Measurements from ENCODE around the gene STXBP4.

STXBP4 gene

DNA sequence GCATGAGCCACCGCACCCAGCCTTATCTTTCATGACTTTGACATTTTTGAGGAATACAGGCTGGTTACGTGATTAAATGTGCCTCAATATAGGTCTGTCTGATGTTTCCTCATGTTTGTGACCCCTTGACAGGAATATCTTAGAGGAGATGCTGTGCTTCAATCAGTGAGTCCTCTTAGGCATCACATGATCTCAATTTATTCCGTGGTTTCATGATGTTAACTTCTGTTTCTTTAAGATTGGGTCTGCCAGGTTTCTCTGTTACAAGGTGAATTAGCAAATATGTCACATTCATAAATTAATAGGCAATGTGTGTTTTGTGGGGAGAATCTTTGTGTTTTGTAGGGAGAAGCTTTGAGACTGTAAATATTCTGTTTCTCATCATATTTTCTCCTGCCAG, 3.3 kb downstream of the STXBP4 start:
- no peak for DNase-seq (ENCODE audit: low spot score)

DNA sequence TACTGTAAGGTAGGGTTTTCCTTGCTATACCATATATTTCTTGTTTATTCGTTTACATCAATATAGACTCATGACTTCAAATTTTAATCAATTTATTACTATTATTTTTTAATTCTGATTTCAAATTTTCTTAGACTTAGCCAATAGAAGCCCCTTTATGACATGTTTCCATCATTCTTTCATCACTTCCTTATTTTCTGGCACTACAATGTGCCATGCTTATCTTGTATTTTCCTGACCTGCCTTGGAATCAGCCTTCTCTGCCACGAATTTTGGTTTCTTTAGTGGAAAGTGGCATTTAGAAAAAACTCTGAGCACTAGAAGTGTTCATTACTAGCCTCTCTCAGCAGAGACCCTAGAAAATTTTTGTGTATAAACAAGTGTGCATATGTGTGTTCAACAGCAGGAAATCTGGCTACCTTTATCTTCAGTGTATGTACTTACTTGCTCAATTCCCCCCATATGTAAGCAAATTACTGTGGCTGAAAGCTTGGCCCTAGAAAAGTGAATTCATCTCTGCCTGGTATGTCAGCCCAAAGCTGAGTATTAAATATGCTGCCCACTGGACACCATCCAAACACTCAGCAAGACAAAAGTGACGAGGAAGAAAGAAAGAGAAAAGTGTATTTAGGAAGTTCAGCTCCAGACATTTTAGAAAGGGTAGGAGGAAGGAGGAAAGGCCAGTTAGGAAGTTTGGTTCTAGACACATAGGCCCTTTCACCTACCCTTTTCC, 4.0 kb downstream of the STXBP4 start:
- no peak for DNase-seq (ENCODE audit: low spot score)

DNA sequence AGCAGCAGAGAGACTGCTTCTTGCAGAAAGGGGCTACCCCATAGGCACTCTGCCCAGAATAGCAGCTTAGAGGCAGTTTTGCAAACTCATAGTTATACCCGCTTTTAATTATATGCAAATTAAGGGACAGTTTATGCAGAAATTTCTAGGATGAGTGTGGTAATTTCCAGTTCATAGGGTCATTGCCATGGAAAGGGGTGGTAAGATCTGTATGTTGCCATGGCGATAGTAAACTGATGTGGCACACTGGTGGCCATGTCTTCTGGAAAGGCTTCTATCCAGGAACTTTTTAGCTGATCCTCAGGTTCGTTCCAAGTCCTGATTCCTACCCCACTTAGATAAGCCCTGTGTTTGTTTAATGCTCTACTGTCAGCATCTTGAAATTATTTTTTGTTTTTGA, 6.2 kb downstream of the STXBP4 start:
- no peak for DNase-seq (ENCODE audit: low spot score)

DNA sequence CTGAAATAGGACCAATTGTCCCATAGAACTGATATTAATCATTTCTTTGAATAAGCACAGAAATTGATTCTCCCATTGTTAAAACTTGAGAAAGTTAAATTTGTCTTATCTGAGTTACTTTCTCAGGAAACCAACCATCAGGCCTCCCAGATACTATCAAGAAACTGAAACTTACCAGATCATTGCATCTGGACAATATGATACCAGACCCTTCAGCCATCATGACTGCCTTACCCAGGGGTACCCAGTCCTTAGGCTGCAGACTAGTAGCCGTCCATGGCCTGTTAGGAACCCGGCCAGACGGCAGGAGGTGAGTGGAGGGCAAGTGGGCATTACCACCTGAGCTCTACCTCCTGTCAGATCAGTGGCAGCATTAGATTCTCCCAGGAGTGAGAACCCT, 7.8 kb downstream of the STXBP4 start:
- DNase-seq (ENCODE audit: low spot score), result no peak

DNA sequence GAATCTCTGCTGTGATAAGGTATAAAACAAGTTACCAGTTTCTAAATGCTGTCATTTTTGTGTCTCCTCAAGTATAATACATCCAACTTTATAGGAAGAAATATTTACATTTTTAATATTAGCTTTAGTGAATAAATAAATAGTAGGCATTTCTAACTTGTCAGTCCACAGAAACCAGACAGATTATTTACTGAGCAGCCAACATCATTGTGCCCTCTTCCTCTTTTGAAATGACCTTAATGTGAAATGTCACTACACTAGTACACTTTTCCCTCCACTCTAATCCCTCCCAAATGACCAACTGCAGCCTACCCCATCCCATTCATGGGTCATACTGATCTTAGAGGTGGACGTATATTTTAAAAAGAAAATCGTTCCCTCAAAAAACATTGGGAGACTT, 9.2 kb downstream of the STXBP4 start:
- DNase-seq (ENCODE audit: low spot score), result no peak

DNA sequence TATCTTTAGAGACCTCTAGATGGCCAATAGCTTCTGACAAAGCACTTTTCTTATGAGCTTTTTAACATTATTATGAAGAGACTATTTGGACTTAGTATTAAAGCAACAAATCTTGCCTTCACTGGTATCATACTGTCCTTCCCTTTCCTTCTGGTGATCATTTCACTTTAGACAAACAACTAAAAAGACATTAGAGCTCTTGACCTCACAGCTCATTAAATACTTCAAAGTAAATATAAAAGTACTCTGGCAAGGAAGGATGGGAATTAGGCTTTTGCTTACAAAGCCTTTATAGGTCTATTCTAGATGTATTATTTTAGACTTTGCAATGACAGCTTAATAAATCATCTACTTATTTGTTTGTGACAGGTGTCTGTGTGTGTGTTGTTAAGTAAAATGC, 11.1 kb downstream of the STXBP4 start:
- no peak for DNase-seq (ENCODE audit: low spot score)

DNA sequence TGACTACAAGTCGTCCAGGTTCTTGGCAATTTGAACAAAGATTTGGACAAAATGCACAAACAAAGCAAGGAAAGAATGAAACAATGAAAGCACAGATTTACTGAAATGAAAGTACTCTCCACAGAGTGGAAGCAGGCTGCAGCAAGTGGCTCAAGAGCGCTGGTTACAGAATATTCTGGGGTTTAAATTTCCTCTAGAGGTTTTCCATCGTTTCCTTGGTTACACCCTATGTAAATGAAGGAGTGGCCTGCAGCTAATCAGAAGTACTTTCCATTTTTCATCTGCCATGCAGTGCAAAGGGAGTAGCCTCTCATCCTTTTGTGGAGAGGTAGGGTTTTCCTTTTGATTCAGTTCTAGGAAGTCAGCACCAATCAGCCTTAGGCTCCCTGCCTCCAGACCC, 11.8 kb downstream of the STXBP4 start:
- no peak for DNase-seq (ENCODE audit: low spot score)

DNA sequence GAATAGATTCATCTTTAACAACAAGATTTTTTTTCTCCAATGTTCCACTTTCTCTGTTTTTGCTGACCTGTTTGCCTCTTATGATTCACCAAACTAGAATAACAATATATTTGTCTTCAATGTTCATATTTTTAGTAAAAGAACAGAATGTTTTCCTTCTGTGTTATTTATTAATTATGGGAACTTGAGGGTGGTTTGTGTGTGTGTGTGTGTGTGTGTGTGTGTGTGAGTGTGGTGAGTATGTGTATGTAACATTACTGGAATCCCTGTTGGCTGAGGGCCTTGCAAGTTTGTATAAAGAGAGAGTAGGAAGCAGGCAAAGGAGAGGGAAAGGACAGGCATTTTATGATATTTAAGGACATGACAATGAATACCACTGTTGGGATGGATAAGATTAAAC, 13.8 kb downstream of the STXBP4 start:
- no peak for DNase-seq (ENCODE audit: low spot score)

DNA sequence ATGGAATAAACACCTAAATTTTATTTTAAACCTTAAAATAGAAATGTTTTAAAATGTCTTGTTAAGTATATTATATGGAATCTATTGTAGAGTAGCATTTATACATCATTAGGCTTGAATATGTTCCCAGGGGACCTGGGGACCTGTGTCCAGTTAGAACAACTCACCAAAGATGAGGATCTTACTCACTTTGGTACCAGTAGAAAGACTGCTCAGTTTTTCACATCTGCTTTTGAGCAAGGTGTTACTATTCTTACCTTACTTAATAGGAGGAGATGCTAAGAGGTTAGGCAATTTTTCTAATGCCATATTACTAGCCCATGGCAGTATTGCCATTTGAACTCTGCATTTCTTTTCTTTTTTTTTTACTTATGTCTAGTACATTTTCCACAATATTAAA, 14.7 kb downstream of the STXBP4 start:
- no peak for DNase-seq (ENCODE audit: low spot score)

DNA sequence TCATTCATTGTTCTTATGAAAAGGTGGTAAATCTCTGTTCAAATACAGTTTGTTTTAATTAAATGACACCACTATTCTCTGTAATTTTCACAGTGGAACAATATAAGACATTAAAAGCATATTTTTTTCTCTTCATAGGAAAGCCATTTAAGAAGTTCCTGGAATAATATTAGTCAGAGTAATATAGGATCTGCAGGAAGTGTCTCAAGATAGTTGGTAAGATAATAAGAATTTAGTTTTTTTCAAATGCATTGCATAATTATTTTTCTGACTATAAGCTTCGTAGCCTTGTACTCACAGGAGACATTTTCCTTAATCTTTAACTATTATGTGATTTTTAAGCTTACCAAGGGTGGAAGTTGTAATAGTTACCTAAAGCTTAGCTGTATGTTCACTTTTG, 16.9 kb downstream of the STXBP4 start:
- DNase-seq (ENCODE audit: low spot score), result no peak

DNA sequence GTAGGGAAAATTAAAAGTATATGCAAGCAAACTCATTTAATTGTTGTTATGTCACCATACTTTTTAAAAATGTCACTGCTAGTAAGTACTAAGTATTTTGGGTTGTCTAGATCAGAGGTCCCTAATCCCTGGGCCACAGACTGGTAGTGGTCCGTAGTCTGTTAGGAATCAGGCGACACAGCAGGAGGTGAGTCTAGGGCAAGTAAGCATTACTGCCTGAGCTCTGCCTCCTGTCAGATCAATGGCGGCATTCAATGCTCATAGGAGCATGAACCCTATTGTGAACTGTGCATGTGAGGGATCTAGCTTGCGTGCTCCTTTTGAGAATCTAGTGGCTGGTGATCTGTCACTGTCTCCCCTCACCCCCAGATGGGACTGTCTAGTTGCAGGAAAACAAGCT, 21.6 kb downstream of the STXBP4 start:
- DNase-seq (ENCODE audit: low spot score), result no peak

DNA sequence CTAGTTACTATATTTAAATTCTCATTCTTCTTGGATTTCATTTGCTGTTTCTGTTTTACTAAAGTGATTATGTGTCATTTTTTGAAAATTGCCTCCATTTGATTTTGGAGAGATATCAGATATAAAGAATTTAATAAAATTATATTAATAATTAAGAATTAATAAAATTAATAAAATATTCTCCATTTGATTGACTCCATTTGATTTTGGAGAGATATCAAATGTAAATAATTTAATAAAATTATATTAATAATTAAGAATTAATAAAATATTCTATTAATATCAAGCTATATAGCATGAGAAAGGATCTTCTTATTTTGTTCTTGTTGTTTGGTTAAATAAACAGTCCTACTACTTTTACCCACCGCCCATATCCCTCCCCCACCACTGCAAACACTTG, 23.0 kb downstream of the STXBP4 start:
- DNase-seq (ENCODE audit: low spot score), result no peak

DNA sequence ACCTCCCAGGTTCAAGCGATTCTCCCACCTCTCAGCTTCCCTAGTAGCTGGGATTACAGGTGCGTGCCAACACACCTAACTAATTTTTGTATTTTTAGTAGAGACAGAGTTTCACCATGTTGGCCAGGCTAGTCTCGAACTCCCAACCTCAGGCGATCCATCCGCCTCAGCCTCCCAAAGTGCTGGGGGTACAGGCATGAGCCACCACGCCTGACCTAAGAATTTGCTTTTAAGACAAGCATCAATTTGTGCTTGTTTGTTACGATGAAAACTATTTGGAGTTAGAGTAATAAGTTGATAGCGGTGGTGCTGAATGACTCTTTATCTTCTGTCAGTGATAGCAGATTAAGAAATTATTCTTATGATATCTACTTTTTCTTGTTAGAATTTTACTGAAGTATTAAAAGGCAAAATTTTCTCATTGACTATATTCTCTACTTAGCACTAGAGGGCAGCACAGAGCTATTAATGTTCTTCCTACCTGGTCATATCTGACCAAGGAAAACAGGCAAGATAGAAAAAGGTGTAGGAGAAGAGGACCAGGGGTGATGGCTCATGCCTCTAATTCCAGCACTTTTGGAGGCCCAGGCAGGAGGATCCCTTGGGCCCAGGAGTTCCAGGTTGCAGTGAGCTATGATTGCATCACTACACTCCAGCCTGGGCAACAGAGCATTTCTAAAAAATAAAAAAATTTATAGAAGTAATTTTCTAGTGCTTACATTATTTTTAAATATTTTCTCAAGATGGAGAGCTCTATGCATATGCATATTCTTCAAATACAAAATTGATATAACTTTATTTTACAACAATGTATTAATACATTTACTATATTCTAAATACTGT, 24.5 kb downstream of the STXBP4 start:
- DNase-seq (ENCODE audit: low spot score), result peak; percentile 38

DNA sequence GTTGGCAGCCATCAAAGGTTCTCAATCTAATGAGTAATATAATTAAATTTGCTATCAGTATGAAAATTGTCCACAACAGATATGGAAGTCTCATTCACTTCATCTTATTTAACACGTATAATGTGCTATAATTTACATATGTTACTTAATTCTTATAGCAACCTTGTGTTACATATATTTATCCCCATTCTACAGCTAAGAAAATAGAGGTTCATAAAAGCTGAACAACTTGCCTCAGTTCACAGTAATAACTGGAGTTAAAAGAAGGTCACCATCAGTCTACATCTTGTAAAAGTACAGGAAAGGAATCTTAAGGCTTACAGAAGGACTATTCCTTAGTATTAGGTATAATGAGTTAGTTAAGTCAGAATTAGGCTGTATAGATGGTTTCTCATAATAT, 27.9 kb downstream of the STXBP4 start:
- no peak for DNase-seq (ENCODE audit: low spot score)

DNA sequence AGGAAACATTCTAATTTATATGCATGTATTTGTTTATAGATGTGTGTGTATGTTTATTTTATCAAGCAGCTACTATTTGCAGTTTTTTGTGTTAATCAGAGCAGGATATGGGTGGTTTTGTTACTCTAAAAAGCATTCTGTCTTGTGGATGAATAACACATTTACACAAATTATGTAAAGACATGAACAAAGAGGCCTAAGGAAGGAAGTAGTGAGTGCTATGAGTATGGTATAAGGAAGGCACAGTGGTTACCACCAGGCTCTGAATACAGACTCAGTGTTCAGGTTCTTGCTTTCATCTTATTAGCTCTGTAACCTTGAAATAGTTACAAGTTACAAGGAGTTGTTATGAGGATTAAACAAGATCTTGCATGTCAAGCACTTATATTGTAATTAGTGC, 33.9 kb downstream of the STXBP4 start:
- no peak for DNase-seq (ENCODE audit: low spot score)

DNA sequence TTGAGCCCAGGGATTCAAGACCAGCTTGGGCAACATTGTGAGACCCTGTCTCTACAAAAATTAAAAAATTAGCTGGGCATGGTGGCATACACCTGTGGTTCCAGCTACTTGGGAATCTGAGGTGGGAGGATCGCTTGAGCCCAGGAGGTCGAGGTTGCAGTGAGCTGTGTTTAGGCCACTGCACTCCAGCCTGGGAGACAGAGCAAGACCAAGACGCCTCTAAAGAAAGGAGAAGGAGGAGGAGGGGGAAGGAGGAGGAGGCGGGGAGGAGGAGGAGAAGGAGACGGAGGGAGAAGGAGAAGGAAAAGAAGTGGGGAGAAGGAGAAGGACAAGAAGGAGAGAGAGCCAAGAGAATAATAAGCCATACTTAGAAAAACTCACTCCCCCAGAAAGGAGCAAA, 35.9 kb downstream of the STXBP4 start:
- DNase-seq (ENCODE audit: low spot score), result no peak

DNA sequence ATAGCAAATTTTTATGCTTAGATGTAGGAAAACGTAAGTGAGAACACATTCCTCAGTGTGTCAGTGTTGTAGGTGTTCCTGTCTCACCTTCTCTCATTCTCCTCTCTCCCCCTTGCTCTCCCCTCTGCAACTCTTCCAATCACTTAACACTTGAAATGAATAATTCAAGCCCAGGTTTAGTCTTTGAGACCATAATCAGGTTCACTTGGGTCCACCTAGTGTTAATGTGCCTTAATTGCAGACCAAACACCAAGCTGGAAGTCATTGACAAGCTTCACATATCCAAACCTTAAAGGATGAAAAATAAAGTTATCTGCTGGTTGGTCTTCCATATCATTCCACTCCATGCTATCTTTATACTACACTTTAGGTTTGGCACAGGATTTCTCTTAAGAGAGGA, 37.0 kb downstream of the STXBP4 start:
- DNase-seq (ENCODE audit: low spot score), result peak; percentile 6

DNA sequence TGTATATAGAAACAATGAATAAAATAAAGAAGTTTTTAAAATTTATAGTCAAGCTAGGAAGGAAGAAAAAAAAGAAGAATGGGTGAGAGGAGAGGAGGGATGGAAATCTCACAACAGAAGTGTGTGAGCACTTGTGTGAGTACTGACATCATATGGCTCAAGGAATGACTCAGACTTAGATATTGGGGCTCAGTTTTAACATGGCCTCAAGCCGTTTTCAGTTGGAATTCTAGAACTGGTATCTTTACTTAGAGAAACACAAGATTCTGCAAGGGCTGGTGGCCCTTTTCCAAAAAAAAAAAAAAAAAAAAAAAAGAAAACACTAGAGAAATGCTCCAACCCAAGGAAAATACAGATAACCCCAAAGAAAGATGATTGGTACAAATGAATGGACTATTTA, 55.1 kb downstream of the STXBP4 start:
- no peak for DNase-seq (ENCODE audit: low spot score)

DNA sequence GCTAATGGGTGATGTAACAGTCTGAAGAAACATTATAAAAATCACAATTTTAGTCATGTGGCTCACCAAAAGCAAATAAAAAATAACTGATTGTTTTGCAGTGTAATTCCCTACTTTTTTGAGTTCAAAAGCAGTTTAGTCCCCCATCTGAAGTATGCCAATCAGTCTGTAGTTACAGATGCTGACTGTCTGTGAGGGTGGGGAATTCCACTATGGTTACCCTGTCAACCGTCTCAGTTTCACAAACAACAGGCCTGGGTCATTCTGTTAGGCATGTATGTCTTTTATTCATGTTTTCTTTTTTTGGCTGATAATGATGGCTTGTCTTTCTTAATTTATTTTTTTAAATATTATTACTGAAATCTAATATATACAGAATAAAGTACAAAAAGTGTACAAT, 69.3 kb downstream of the STXBP4 start:
- DNase-seq (ENCODE audit: low spot score), result no peak

DNA sequence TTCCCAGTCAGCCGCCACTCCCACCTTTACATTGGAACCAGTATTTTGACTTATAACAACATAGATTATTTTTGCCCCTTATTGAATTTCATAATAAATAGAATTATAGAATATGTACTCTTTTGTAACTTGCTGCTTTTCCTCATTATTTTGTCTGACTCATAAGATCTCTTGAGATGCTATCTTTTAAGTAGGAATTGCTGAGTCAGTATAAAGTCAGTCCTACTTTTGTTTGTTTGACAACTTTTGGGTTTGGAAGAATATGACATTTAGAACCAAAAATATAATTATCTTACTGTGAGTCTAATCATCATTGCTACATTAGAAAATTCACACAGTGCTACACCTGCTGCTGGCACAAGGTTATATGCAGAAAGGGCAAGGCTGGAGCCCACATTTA, 69.7 kb downstream of the STXBP4 start:
- DNase-seq (ENCODE audit: low spot score), result no peak

DNA sequence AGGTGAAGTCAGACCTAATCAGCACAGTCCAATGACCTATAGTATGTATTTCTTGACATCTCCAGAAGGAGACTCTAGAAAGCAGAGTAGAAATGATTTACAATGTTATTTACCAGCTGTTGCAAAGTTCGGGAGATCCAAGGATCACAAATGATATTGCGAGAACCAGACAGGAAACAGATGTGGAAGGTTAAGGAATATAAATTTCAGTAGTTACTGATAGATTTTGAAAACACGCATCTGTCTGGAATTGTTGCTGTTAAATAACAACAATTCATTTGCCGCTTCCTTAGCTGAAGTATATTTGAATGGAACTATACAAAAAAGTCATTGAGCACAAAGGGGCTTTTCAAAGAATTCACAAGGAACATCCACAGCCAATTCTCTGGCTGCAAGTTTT, 72.0 kb downstream of the STXBP4 start:
- no peak for DNase-seq (ENCODE audit: low spot score)

DNA sequence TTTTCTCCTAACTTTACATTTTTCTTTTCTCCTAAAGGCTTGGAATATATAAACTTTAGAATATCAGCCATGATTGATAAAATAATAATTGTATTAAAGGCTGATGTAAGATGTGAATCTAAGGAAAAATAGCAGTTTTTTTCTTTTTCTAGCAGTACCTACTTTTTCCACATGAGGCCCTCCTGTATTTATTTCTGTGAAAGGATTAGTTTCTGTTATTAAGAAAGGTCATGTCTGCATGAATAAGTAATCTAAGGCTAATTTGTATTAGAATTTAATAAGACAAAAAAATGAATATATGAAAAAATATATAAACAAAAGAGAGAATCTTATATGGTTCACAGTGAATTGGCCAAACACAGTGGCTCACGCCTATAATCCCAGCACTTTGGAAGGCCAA, 85.3 kb downstream of the STXBP4 start:
- DNase-seq (ENCODE audit: low spot score), result peak; percentile 10

DNA sequence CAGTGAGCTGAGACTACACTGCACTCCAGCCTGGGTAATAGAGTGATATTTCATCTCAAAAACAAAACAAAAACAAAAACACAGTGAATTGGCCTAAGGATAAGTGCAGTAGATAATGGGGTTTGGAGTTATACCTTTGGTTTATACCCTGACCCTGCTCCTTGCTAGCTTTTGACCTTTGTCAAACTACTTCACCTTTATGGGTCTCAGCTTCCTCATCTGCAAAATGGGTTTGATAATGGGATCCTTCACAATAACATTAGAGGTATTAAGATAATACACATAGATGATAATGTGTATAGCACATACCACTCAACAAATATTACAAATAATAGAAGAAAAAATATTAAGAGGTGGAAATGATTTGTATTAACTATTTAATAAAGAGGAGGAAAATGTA, 85.9 kb downstream of the STXBP4 start:
- no peak for DNase-seq (ENCODE audit: low spot score)

DNA sequence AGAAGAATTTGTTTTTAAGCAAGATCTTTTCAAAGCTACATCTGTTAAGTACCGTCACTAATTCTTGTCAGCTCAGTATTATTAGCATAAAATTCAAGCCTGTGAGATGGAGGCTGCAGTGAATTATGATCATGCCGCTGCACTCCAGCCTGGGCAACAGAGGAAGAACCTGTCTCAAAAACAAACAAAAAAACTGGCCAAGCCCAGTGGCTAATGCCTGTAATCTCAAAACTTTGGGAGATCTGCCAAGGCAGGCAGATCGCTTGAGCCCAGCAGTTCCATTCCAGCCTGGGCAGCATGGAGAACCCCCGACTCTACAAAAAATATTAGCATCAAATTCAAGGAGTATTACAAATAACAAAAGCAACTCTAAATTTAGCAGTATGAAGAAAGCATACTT, 88.0 kb downstream of the STXBP4 start:
- DNase-seq (ENCODE audit: low spot score), result no peak

Data from kidney capillary endothelial cell (primary cell).